Urinary bladder (tissue), 4 donors: ENCODE measurements around the gene FIBP. TPM values are rescaled to one million over a fixed set of nuclear protein-coding genes. Genes with fewer than 3 reads are reported as not detected.

Experiments
- DNase-seq: peaks from one replicate; pipeline ENCODE4 v3.0.0-alpha.2; 2015; ENCODE audit errors: extremely low spot score
- H3K27ac ChIP-seq: one replicate; pipeline ENCODE4 v1.5.1; 2013; ENCODE audit warnings: low read depth, mild to moderate bottlenecking, moderate library complexity
- H3K36me3 ChIP-seq: one replicate; pipeline ENCODE4 v1.6.1; 2013; ENCODE audit warnings: mild to moderate bottlenecking, moderate library complexity; ENCODE audit not compliant: insufficient read depth
- H3K4me1 ChIP-seq: one replicate; pipeline ENCODE4 v1.6.1; 2013; ENCODE audit warnings: mild to moderate bottlenecking, moderate library complexity; ENCODE audit not compliant: insufficient read depth
- H3K4me3 ChIP-seq: one replicate; pipeline ENCODE4 v1.5.1; 2013; ENCODE audit warnings: low read depth, low read length
- WGBS: extraction: QIAGEN DNeasy Blood & Tissue Kit; methylation state at CpG from one replicate; pipeline ENCODE4 v1.1.7; 2013; 5-methylcytosine and 5-hydroxymethylcytosine counted together
- polyA plus RNA-seq: library from polyadenylated mRNA; stranded (reverse); fragments of 200-250 nt; gene quantifications from one replicate; pipeline ENCODE4 v1.2.3, GENCODE V29; 2013
- total RNA-seq: library from RNA; depleted of rRNA; stranded (reverse); fragments of >200 nt; gene quantifications from one replicate; pipeline ENCODE4 v1.2.3, GENCODE V29; 2014
- donor health status: healthy with polysubstance abuse.
- donor health status: healthy.

The FIBP gene
- total and polyA plus RNA-seq, 2 donors, result 60.7 to 64.0 TPM

GRCh38 chr11:65891219-65892136 lies 3.2 kb upstream of the FIBP start:
- Histone ChIP-seq H3K4me3 (peak overlapping the region; percentile 61), H3K4me1 (no peaks in the 10 kb centered on the region), H3K27ac (peak overlapping the region; percentile 90), H3K36me3 (no peaks in the 10 kb centered on the region)
- WGBS, result 3% methylated on average over 57 of the region's 57 CpGs
- no peak for DNase-seq

GRCh38 chr11:65890324-65891218 lies 2.3 kb upstream of the FIBP start, which contains the start of gene CCDC85B:
Gene CCDC85B (plus strand): TSS chr11:65890673. CDS start chr11:65890784, 111 bp downstream.
- Histone ChIP-seq H3K27ac (peak within 1 kb of the TSS; percentile 90), H3K4me1 (no peaks in the 10 kb centered on the region), H3K4me3 (peak within 1 kb of the TSS; percentile 61)

GRCh38 chr11:65887723-65888162 lies 528 bp downstream of the FIBP start:
- H3K4me1 ChIP-seq, result no peaks in the 10 kb centered on the region
- 3% methylated on average over 23 of the region's 23 CpGs for WGBS
- no peak for DNase-seq

More at GRCh38 chr11:65890324-65891218, 2.3 kb upstream of the FIBP start, which contains the start of gene CCDC85B:
- under 1% methylated on average over 94 of the region's 94 CpGs for WGBS
- H3K36me3 ChIP-seq, result no peaks in the 10 kb centered on the region
- peak; percentile 91 for DNase-seq

GRCh38 chr11:65886826-65887722 lies 1.2 kb downstream of the FIBP start:
- no peak for DNase-seq
- Histone ChIP-seq H3K4me1 (no peaks in the 10 kb centered on the region), H3K27ac (no peak overlapping the region), H3K4me3 (no peak overlapping the region), H3K36me3 (no peaks in the 10 kb centered on the region)
- WGBS, result 78% methylated on average over 14 of the region's 14 CpGs

More at GRCh38 chr11:65887723-65888162, 528 bp downstream of the FIBP start:
- Histone ChIP-seq H3K4me3 (peak overlapping the region; percentile 51), H3K36me3 (no peaks in the 10 kb centered on the region), H3K27ac (peak overlapping the region; percentile 83)

GRCh38 chr11:65885808-65886536 lies 2.3 kb downstream of the FIBP start:
- Histone ChIP-seq H3K4me1 (no peaks in the 10 kb centered on the region), H3K27ac (no peak overlapping the region), H3K36me3 (no peaks in the 10 kb centered on the region), H3K4me3 (no peak overlapping the region)
- WGBS, result 91% methylated on average over 12 of the region's 12 CpGs
- no peak for DNase-seq

- no peak for DNase-seq
- Histone ChIP-seq H3K36me3 (no peaks in the 10 kb centered on the region), H3K4me1 (no peaks in the 10 kb centered on the region), H3K27ac (no peak overlapping the region), H3K4me3 (no peak overlapping the region)
- WGBS, result 90% methylated on average over 7 of the region's 7 CpGs
Measured at GRCh38 chr11:65885231-65885630, 3.0 kb downstream of the FIBP start.

GRCh38 chr11:65884716-65885092 lies 3.6 kb downstream of the FIBP start:
- WGBS, result 26% methylated on average over 9 of the region's 9 CpGs
- no peaks in the 10 kb centered on the region for H3K4me1 ChIP-seq

GRCh38 chr11:65883786-65884715 lies 4.2 kb downstream of the FIBP start:
- H3K36me3 ChIP-seq, result no peaks in the 10 kb centered on the region
- no peaks in the 10 kb centered on the region for H3K4me1 ChIP-seq
- no peak for DNase-seq
- no peak overlapping the region for H3K27ac ChIP-seq
- WGBS, result 85% methylated on average over 28 of the region's 28 CpGs
- no peak overlapping the region for H3K4me3 ChIP-seq

More at GRCh38 chr11:65884716-65885092, 3.6 kb downstream of the FIBP start:
- Histone ChIP-seq H3K4me3 (no peak overlapping the region), H3K36me3 (no peaks in the 10 kb centered on the region), H3K27ac (no peak overlapping the region)
- no peak for DNase-seq

- Histone ChIP-seq H3K4me3 (no peak overlapping the region), H3K36me3 (no peaks in the 10 kb centered on the region), H3K4me1 (no peaks in the 10 kb centered on the region), H3K27ac (no peak overlapping the region)
- 93% methylated on average over 13 of the region's 13 CpGs for WGBS
- no peak for DNase-seq
Measured at GRCh38 chr11:65883058-65883761, 5.1 kb downstream of the FIBP start.

- Histone ChIP-seq H3K4me3 (no peak overlapping the region), H3K27ac (no peak overlapping the region), H3K36me3 (no peaks in the 10 kb centered on the region), H3K4me1 (no peaks in the 10 kb centered on the region)
- no peak for DNase-seq
- WGBS, result 90% methylated on average over 30 of the region's 30 CpGs
Measured at GRCh38 chr11:65882120-65883057, 5.9 kb downstream of the FIBP start.
